ENCODE measurements around the gene CREB3.
A peak's percentile ranks its signal among the peaks of the same experiment; 100 is the strongest.

CREB3 gene

GRCh38 chr9:35757226-35757891 lies 24.9 kb downstream of the CREB3 start:
- DNase-seq, result no peak
- Histone ChIP-seq H3K27ac (ENCODE audit: low read length) (peak overlapping the region; percentile 69; the same call in 1 of the 2 replicates), H2AFZ (ENCODE audit: low read length) (peak overlapping the region; percentile 89), H3K9me2 (replicated peaks; ENCODE audit: insufficient read depth, low read length) (no peaks in the 10 kb centered on the region), H3K4me1 (ENCODE audit: low read length) (peaks cover 20% of the 10 kb centered on the region), H3K27me3 (replicated peaks; ENCODE audit: insufficient read depth, low read length) (no peaks in the 10 kb centered on the region), H3F3A (ENCODE audit: insufficient read depth, low read length) (peaks cover 13% of the 10 kb centered on the region; the same call in 1 of the 2 replicates), H3K36me3 (replicated peaks; ENCODE audit: insufficient read depth, low read length) (no peaks in the 10 kb centered on the region), H3K79me2 (ENCODE audit: low read length) (peaks cover 51% of the 10 kb centered on the region), H3K4me3 (ENCODE audit: low read length) (peak overlapping the region; percentile 94), H3K9me3 (replicated peaks; ENCODE audit: insufficient read depth, low read length) (no peaks in the 10 kb centered on the region), H3K9ac (ENCODE audit: low read length) (peak overlapping the region; percentile 87), H4K20me1 (ENCODE audit: insufficient read depth, low read length) (no peaks in the 10 kb centered on the region), H3K4me2 (ENCODE audit: low read depth, low read length) (peak overlapping the region; percentile 86)
- no peak for TF ChIP-seq EZH2 (optimal IDR thresholded peaks at IDR 0.05; ENCODE audit: low read depth, low read length)
- TF ChIP-seq EZH2phosphoT487 (IDR thresholded peaks at IDR 0.05; ENCODE audit: low read length), result no peak
- no peak for TF ChIP-seq CTCF (IDR thresholded peaks at IDR 0.05; ENCODE audit: low read length)

GRCh38 chr9:35757892-35758275 lies 25.4 kb downstream of the CREB3 start:
- Histone ChIP-seq H3K4me1 (ENCODE audit: low read length) (peaks cover 20% of the 10 kb centered on the region), H3K4me3 (ENCODE audit: low read length) (peak overlapping the region; percentile 94), H3K27ac (ENCODE audit: low read length) (no peak overlapping the region), H3K4me2 (ENCODE audit: low read depth, low read length) (peak overlapping the region; percentile 86; the same call in 1 of the 2 replicates), H3K79me2 (ENCODE audit: low read length) (peaks cover 55% of the 10 kb centered on the region), H3K9ac (ENCODE audit: low read length) (peak overlapping the region; percentile 87; the same call in 1 of the 2 replicates), H3K9me3 (replicated peaks; ENCODE audit: insufficient read depth, low read length) (no peaks in the 10 kb centered on the region), H3K36me3 (replicated peaks; ENCODE audit: insufficient read depth, low read length) (no peaks in the 10 kb centered on the region), H2AFZ (ENCODE audit: low read length) (no peak overlapping the region), H4K20me1 (ENCODE audit: insufficient read depth, low read length) (no peaks in the 10 kb centered on the region), H3K27me3 (replicated peaks; ENCODE audit: insufficient read depth, low read length) (no peaks in the 10 kb centered on the region), H3K9me2 (replicated peaks; ENCODE audit: insufficient read depth, low read length) (no peaks in the 10 kb centered on the region), H3F3A (ENCODE audit: insufficient read depth, low read length) (peaks cover 13% of the 10 kb centered on the region; the same call in 1 of the 2 replicates)
- DNase-seq, result no peak
- TF ChIP-seq CTCF (IDR thresholded peaks at IDR 0.05; ENCODE audit: low read length), result no peak
- TF ChIP-seq EZH2phosphoT487 (IDR thresholded peaks at IDR 0.05; ENCODE audit: low read length), result no peak
- no peak for TF ChIP-seq EZH2 (optimal IDR thresholded peaks at IDR 0.05; ENCODE audit: low read depth, low read length)

GRCh38 chr9:35758475-35759050 lies 26.1 kb downstream of the CREB3 start:
- no peaks in the 10 kb centered on the region for H3K9me2 ChIP-seq (replicated peaks; ENCODE audit: insufficient read depth, low read length)

More at GRCh38 chr9:35758475-35759050, 26.1 kb downstream of the CREB3 start:
- H3K4me2 ChIP-seq (ENCODE audit: low read depth, low read length), result 0 out of 2 replicates have a peak overlapping the region, but pooled peaks have one; percentile 86
- H3K79me2 ChIP-seq (ENCODE audit: low read length), result peaks cover 55% of the 10 kb centered on the region
- peaks cover 20% of the 10 kb centered on the region for H3K4me1 ChIP-seq (ENCODE audit: low read length)
- H2AFZ ChIP-seq (ENCODE audit: low read length), result no peak overlapping the region
- no peaks in the 10 kb centered on the region for H3K36me3 ChIP-seq (replicated peaks; ENCODE audit: insufficient read depth, low read length)
- H3K27me3 ChIP-seq (replicated peaks; ENCODE audit: insufficient read depth, low read length), result no peaks in the 10 kb centered on the region
- H3K9me3 ChIP-seq (replicated peaks; ENCODE audit: insufficient read depth, low read length), result no peaks in the 10 kb centered on the region
- H4K20me1 ChIP-seq (ENCODE audit: insufficient read depth, low read length), result no peaks in the 10 kb centered on the region
- no peak for TF ChIP-seq EZH2 (optimal IDR thresholded peaks at IDR 0.05; ENCODE audit: low read depth, low read length)
- no peak for TF ChIP-seq CTCF (IDR thresholded peaks at IDR 0.05; ENCODE audit: low read length)
- no peak for TF ChIP-seq EZH2phosphoT487 (IDR thresholded peaks at IDR 0.05; ENCODE audit: low read length)
- no peak for DNase-seq
- H3F3A ChIP-seq (ENCODE audit: insufficient read depth, low read length), result peaks cover 13% of the 10 kb centered on the region; the same call in 1 of the 2 replicates
- H3K4me3 ChIP-seq (ENCODE audit: low read length), result no peak overlapping the region
- H3K9ac ChIP-seq (ENCODE audit: low read length), result no peak overlapping the region
- no peak overlapping the region for H3K27ac ChIP-seq (ENCODE audit: low read length)
